ENCODE results near the gene KIF24.
"Not testable (repeated sequence)": the region's sequence is repeated elsewhere in the genome, so short reads cannot be mapped to it uniquely, and the experiment has no call there.

Gene KIF24

DNA sequence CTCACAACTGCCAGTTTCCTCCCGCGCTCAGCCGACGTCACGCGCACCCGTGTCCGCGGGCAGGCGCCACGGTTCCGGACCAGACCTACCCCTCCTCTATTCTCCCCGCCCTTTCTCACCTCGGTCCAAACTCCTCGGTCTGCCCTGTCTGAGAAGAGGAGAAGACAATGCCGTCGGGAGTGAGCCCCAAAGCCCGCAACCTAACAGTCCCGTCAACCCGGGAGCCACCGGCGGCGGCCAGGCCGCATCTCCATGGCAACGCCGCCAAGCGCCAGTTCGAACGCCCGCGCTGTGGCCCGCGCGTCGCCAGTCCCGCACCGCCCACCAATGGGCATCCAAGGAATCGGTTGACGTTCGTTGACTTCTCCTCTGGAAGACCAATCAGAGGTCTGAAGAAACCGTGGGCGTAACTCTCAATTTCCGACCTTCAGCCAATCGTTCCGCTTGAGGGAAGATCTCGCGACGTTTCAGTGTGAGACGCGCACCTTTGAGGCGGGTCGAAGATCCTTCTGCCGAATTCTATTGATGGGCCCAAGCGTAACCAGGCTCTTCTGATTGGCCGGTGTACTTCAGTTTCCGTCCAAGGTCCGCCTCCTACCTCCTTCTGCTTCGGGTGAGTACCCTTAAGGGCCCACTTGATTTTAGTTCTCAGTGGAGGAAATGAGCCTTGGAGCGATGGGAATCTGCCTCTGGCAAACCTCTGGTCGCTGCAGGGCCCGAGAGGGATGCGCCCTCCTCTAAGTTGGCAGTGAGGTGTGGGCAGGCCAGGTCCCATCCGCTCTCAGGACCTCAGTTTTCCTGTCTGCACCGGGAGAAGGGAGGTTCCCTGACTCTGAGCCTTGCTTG lies at the start of gene KIF24, which contains the start of gene NUDT2:
Gene KIF24, minus strand, starts transcription at position 282 of the 846 bp plus-strand sequence. CDS start 17,922 bp downstream, outside the sequence.
Gene NUDT2, plus strand, starts transcription at position 583 of the 846 bp plus-strand sequence. CDS start 9,471 bp downstream, outside the sequence.
- peak; percentile 99 for DNase-seq

DNA sequence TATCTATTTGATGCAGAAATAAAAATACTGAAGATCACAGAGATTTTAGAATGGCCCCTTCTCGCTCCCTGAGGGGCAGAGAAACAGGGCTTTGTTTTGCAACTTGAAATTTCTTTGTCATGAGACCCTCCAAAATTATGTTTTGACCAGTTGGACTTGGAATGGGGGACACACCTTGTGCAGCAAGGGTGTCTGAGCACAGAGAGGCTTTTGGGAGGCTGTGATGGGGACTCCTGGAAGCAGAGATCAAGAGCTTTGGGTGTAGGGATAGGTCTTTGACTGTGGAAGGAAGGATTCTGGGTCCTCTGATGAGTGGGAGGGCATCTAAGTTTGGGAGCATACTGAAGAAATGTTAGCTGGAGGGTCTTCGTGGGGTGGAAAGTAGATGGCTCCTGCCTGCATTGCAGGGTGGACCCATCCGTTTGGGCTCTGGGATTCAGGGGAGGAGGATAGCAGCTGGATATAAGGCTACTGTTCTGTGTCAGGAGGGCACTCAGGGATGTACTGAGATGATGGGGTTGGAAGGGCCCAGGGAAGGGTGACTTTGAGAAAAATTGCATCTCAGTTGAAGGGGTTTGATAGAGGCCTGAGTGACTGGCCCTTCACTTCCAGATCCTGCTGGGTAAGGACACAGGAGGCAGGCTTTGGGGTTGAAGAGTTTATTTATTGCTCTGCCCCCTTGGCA lies 49.5 kb upstream of the KIF24 start:
- DNase-seq: no peak

DNA sequence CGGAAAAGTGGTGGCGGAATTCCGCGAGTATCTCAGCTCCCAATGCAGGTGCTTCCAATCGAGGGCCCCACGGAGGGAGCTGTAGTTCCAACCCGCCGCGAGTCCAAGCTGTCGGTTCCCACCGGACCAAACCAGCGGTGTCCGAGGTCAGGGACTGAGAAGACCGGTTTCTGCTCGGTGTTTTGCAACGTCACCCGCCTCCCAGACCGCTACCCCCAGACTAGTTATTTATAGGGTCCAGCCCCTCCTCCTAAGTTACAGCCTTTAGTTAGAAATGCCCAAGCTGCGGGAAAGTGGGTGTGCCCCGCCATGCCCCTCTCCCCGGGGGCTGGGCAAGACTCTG lies 48.3 kb upstream of the KIF24 start:
- peak; percentile 80 for DNase-seq

DNA sequence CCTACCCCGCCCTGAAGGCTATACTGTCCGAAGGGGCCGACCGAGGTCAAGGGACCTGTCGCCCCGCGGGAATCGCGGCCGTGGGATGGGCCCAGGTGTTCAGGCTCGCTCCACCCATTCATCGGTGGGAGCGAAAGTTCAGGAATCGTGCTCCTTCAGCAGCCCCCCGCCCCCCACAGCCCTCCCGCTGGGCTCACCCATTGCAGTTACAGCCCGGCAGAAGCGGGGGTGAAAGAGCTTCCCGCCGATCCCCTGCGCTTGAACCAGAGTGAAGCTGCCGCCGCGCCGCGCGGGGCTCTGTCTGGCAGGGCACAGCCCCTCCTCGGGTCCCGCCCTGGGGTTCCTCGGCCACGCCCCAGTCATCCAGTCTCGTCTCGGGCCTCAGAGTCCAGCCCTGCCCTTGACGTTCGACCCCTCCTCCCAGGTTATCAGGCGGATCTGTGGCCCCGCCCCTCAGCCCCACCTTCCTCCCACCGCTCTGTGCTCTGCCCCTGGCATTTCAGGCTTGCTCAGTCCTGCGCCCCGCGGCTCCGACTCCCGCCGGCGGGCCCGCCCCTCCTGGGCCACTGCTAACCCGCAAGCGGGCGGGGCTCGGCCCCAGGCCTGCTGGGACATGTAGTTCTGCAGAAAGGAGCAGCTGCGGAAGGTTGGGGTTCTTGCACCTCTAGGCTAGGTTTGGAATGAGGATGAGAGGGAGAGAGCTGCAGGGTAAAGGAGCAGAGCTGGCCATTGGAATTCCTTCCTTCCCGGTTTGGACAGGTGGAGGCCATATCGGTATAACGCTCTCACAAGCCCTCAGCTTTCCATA lies 47.7 kb upstream of the KIF24 start, which contains the start of gene MYORG:
Gene MYORG, minus strand, starts transcription at position 303 of the 808 bp plus-strand sequence. CDS start 3,955 bp downstream, outside the sequence.
- DNase-seq: peak; percentile 97

DNA sequence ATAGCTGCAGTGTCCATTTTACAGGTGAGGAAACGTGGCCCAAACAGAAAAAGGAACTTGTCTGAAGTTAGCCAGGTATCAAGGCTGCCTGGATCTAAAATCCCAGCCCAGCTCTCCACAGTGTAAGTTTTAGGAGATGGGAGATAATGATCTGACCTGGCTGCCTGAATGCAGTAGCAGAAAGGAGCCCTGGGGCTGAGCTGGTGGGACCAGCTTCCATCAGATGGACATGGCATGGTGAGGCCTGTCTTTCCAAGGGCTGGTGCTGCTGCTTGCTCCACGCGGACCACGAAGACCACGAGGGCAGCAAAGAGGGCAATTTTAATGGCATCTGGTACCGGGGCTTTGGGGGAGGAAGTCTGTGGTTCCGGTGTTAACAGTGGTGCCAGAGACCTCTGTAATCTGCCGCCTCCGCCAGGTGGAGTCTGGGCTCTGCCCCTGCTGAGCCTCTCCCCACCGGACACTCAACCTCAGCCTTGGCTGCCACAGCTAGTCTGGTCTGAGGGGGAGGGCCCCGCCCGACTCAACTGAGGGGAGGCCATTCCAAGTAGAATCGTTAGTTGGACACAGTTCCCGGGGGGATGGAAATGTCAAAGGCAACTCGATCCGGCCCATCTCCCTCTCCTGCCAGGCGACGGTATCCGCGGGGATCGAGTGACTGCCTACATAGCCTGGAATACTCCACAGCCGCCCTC lies 47.0 kb upstream of the KIF24 start:
- DNase-seq: peak; percentile 69

DNA sequence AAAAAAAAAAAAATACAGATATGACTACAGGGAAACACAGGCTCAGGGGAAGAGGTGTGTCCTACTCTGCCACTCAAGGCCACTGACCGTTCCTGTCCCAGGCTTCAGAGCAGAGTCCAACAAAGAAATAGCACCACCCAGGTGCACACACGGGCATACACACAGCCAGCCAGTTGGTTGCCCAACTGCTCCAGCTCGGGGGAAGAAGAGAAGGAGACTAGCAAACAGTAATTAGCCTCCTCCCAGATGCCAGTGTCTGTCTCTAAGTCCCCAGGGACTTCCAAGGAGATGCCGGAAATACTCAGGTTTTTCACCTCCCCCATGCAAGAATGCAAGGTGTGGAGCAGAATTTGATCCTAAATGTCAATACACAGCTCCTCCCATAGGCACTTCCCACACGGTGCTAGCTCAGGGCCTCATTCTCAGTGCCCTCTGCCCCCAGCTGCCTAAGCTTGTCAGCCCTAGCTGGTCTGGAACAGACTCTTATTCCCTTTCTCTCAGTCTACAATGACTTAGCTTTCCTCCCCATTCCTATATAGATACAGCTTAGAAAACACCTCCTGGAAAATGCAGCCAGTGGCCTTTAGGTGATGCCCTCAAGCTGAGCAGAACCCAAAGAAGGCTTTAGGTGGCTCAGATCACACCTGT lies 46.0 kb upstream of the KIF24 start:
- peak; percentile 36 for DNase-seq

GRCh38 chr9:34374339-34374738 lies 45.3 kb upstream of the KIF24 start:
- DNase-seq: no peak

GRCh38 chr9:34373749-34374148 lies 44.7 kb upstream of the KIF24 start:
- no peak for DNase-seq

DNA sequence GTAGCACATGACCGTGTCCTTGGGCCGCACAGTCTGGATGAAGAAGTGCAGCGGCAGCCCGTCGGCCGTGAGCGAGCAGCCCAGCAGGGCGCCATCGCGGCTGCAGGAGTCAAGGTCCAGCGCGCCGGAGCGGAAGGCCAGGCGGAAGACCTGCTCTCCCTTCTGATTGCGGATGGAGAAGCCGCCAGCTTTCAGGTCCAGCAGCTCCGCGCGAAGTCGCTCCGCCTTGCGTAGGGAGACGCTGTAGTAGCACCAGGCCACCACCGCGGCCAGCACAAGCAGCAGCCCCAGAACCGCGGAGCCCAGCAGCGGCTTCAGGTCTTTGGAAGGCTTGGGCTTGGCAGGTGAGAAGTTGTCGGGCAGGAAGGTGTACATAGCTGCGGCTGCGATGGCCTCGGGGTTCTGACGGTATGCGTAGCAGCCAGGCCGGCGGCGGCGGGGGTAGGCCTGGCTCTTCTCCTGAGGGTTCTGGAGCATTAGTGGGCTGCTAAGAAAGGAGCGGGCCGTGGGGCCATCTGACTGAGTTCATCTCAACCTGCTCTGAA lies 43.5 kb upstream of the KIF24 start:
- no peak for DNase-seq

- no peak for DNase-seq
Observed at GRCh38 chr9:34371886-34372466, 42.9 kb upstream of the KIF24 start.

GRCh38 chr9:34370970-34371880 lies 42.2 kb upstream of the KIF24 start:
- DNase-seq: no peak

DNA sequence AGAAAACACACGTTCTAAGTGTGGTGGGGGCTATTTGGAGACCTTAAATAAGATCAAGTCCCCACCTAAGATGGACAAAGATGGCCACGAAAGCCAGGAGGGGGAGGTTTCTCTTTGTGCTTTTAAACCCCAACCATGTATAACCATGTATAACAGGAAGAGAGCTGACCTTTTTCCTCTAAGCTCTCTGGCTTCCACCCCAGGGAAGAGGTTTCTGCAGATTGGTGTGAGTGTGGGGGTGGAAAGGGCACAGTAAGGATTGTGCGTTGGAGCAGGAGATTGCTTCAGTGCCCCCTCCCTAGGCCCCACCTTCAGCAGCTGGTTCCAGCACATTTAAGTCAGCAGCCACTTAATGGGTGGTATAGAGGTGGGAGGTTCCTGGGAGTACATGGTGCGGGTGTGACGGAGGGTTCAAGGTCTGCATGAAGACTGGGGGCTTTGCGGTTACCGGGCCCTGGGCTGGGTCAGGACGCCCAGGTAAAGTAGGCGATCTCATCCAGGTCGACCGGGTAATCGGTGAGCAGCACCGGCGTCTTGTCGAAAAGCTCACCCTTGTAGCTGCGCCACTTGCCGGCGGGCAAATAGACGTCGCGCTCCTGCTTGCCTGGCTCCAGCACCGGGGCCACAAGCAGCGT lies 41.4 kb upstream of the KIF24 start:
- DNase-seq: no peak

GRCh38 chr9:34369636-34370035 lies 40.6 kb upstream of the KIF24 start:
- DNase-seq: no peak

DNA sequence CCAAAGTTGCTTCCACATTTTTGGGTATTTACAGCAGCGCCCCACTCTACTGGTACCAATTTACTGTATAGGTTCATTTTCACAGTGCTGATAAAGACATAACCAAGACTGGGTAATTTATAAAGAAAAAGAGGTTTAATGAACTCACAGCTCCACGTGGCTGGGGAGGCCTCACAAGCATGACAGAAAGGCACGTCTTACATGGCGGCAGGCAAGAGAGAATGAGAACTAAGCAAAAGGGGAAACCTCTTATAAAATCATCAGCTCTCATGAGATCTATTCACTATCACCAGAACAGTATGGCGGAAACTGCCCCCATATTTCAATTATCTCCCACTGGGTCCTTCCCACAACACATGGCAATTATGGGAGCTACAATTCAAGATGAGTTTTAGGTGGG lies 39.7 kb upstream of the KIF24 start:
- not testable (repeated sequence) for DNase-seq

DNA sequence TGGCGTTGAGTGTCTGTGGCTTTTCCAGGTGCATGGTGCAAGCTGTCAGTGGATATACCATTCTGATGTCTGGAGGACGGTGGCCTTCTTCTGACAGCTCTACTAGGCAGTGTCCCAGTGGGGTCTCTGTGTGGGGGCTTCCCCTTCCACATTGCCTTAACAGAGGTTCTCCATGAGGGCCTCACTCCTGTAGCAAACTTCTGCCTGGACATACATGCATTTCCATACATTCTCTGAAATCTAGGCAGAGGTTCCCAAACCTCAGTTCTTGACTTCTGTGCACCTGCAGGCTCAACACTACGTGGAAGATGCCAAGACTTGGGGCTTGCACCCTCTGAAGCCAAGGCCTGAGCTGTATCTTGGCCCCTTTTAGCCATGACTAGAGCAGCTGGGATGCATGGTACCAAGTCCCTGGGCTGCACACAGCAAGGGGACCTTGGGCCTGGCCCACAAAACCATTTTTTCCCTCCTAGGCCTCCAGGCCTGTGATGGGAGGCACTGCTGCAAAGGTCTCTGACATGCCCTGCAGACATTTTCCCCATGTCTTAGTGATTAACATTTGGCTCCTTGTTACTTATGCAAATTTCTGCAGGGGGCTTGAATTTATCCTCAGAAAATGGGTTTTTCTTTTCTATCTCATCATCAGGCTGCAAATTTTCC lies 38.8 kb upstream of the KIF24 start:
- not testable (repeated sequence) for DNase-seq

- no peak for DNase-seq
Observed at GRCh38 chr9:34366365-34366764, 37.3 kb upstream of the KIF24 start.

DNA sequence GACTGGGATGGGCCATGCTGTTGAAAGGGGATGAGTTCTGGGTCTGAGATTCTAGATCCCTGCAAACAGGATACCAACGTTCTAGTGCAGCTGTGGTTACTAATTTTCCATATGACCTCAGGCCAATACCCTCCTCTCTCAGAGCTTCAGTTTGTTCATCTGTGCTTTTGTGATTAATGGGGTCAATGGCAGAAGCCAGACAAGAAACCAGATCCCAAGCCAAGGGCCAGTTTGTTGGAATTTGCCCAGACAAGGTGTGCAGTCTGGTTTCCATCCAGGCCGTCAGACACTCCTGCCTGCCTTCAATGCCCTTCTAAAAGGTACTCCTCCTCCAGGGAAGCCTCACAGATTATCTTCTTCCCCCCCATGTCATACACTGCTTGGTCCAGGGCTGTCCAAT lies 36.2 kb upstream of the KIF24 start:
- DNase-seq: no peak

DNA sequence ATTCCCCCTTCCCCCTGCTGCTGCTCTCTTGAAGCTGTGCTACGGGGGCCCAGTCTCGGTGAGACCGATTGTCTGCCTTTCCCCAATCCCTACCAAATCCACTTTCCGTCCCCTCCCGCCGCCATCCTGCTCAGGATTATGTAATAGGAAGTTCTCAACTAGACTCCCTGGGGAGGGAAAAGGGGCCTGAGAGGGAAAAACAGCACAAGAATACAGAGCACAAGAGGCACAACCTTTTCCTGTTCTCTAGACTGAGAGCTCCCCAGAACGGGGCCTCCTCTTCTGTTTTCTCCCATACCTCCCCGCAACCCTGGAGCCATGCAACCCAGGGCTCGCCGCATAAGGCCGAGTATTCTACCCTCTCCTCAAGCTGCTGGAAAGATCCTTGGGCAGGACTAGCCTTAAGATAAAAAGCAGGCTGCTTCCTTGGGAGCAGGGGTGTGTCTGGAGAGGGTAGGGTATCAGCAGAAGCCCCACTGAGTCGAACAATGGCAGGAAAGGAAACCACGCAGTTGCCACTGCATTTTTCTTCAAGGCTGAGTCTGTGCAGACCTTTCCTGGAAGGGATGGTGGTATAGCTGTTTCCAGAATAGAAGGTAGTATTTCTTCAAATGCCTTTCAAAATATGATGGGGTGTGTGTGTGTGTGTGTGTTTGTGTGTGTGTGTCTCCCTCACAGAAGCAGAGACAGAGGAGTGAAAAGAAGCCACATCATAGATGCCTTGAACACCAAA lies 34.7 kb upstream of the KIF24 start:
- no peak for DNase-seq

Data from DMS53 (cell line).